Neural progenitor cell (in vitro differentiated cells): ENCODE results near the gene ZFYVE21.

ENCODE experiments used
- CTCF ChIP-seq: fragments of 200-600 bp; sonication (generic); IDR thresholded peaks from 2 replicates; pipeline ENCODE4 v1.5.1; 2017; ENCODE audit warnings: antibody characterized with exemption, mild to moderate bottlenecking
- EZH2 ChIP-seq: fragments of 200-600 bp; sonication (generic); IDR thresholded peaks from 2 replicates; pipeline ENCODE4 v1.6.1; 2017; ENCODE audit warnings: antibody characterized with exemption, mild to moderate bottlenecking, moderate library complexity

- TF ChIP-seq CTCF, result no peak
- no peak for TF ChIP-seq EZH2
Measured at GRCh38 chr14:103767336-103767894, 51.8 kb downstream of the ZFYVE21 start.
